ENCODE data around the gene GGA3.

Gene GGA3

DNA sequence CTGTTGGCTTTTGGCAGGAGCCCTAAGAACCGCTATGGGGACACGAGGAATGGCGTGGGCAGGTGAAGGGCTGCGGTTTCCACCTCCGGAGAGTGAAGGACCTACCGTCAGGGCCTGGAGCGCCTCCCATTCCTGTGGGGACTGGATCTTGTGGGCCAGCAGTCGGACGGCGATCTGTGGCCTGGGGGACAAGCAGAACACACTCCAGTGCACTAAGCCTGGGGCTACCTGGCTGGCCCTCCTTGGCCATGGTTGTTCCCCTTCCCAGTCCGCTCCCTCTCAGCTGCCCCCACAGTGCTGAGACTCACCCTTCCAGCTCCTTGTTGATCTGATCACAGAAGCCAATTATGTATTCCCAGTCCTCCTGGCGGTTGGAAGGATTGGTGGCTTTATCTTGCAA lies 15.0 kb downstream of the GGA3 start:
- Histone ChIP-seq H3K27me3 (ENCODE audit: control insufficient read depth in 2 of 2, insufficient read depth in 2 of 2, low read length in 2 of 2) (no peaks in the 10 kb centered on the region), H3K27ac (ENCODE audit: low read depth in 2 of 2, low read length in 2 of 2) (no peak overlapping the region), H3K4me3 (ENCODE audit: low read length in 2 of 2) (no peak overlapping the region), H3K9me3 (ENCODE audit: control insufficient read depth in 2 of 2, low read length in 2 of 2) (no peaks in the 10 kb centered on the region), H3K9ac (ENCODE audit: low read depth in 1 of 2, low read length in 2 of 2) (no peak overlapping the region), H3K4me1 (ENCODE audit: control insufficient read depth in 2 of 2, insufficient read depth in 2 of 2, low read length in 2 of 2) (peaks cover 4 to 13% of the 10 kb centered on the region in 2 donors), H3K36me3 (ENCODE audit: control insufficient read depth in 2 of 2, insufficient read depth in 2 of 2, low read length in 2 of 2) (peaks cover 50% of the 10 kb centered on the region in 2 donors)

DNA sequence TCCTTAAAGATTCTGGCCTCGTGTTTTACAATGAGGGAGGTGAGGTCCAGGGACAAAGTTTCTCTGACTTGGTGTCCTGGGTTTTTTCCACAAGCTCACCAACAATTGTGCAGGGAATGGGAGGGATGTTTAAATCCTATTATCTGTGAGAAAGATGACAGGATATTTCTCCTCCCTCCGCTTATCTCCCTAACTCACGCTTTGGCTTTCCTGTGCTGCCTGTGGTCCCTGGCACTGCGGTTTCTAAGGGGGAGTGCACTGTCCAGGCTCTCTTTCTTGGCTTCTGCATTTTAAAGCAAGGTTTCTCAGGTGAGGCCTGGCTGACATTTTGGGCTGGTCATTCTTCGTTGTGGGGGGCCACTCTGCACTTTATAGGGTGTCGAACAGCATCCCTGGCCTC lies 16.4 kb downstream of the GGA3 start:
- Histone ChIP-seq H3K36me3 (ENCODE audit: control insufficient read depth in 2 of 2, insufficient read depth in 2 of 2, low read length in 2 of 2) (peaks cover 63% of the 10 kb centered on the region in 2 donors), H3K9ac (ENCODE audit: low read depth in 1 of 2, low read length in 2 of 2) (no peak overlapping the region)

DNA sequence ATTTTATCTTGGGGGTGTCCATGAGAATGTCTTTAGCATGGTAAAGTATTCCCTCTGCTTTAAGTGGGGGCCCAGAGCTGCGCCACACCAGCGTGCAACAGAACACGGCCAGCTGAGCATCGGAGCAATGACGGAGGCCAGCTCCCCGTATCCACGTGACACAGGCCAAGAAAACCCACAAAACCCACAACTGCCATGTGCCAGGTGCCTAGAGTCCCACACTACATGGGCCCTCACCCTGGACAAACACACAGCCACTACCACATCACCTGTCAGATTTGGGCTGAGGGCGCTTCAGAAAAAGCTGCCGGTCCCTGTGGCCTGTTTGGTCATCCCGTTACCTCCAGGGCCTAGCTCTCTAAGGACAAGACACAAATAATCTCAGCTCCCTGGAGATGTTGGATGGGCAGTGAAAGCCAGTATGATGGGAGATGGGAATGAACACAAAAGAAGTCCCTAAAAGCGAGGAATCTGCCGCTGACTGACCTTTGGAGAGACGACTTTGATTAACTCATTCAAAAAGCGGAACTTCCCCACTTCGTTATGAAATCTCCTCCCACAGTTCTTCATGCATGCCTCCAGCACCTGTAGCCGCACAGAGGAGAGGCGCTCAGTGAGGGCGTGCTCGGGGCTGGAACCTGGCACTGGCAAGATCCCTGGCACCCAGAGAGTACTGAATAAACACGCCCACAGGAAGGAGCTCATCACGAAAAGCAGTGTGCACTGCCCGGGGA lies 17.1 kb downstream of the GGA3 start:
- Histone ChIP-seq H3K9ac (ENCODE audit: low read depth in 1 of 2, low read length in 2 of 2) (no peak overlapping the region), H3K4me3 (ENCODE audit: low read length in 2 of 2) (no peak overlapping the region), H3K9me3 (ENCODE audit: control insufficient read depth in 2 of 2, low read length in 2 of 2) (no peaks in the 10 kb centered on the region), H3K4me1 (ENCODE audit: control insufficient read depth in 2 of 2, insufficient read depth in 2 of 2, low read length in 2 of 2) (peaks cover 0 to 4% of the 10 kb centered on the region in 2 donors), H3K27ac (ENCODE audit: low read depth in 2 of 2, low read length in 2 of 2) (no peak overlapping the region), H3K36me3 (ENCODE audit: control insufficient read depth in 2 of 2, insufficient read depth in 2 of 2, low read length in 2 of 2) (peaks cover 65 to 69% of the 10 kb centered on the region in 2 donors), H3K27me3 (ENCODE audit: control insufficient read depth in 2 of 2, insufficient read depth in 2 of 2, low read length in 2 of 2) (no peaks in the 10 kb centered on the region)

More for the DNA sequence above, 16.4 kb downstream of the GGA3 start:
- no peak overlapping the region for H3K4me3 ChIP-seq (ENCODE audit: low read length in 2 of 2)
- peaks cover 2 to 10% of the 10 kb centered on the region in 2 donors for H3K4me1 ChIP-seq (ENCODE audit: control insufficient read depth in 2 of 2, insufficient read depth in 2 of 2, low read length in 2 of 2)
- H3K27me3 ChIP-seq (ENCODE audit: control insufficient read depth in 2 of 2, insufficient read depth in 2 of 2, low read length in 2 of 2): no peaks in the 10 kb centered on the region
- H3K27ac ChIP-seq (ENCODE audit: low read depth in 2 of 2, low read length in 2 of 2): no peak overlapping the region
- no peaks in the 10 kb centered on the region for H3K9me3 ChIP-seq (ENCODE audit: control insufficient read depth in 2 of 2, low read length in 2 of 2)

DNA sequence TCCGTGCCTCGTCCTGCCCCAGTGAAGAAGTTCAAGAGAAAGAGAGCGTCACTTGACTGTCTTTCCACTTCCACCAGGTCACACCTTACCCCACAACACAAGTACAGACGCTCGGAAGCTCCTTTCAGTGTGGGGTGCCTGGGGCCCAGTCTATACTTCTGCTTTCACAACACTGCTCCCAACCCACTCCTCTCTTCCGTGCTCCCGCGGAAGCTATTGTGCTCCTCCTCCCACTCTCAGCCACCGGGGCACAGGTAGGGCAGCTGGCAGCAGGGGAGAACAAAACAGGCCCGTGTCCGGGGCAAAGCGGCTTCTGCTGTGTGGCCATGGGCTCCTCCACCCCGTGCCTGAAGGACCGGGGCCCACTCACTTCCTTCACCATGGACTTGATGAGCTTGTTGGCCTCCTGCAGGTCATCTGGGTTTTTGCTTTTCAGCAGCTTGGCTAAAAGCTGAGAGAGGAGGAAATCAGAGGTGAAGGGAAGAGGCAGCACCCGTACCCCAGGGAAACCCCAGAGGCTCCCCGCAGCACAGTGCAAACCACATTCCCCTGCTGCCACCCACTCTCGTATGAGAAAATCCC lies 18.9 kb downstream of the GGA3 start:
- H3K27ac ChIP-seq (ENCODE audit: low read depth in 2 of 2, low read length in 2 of 2): peak overlapping the region in 1 of 2 donors; percentile 38

DNA sequence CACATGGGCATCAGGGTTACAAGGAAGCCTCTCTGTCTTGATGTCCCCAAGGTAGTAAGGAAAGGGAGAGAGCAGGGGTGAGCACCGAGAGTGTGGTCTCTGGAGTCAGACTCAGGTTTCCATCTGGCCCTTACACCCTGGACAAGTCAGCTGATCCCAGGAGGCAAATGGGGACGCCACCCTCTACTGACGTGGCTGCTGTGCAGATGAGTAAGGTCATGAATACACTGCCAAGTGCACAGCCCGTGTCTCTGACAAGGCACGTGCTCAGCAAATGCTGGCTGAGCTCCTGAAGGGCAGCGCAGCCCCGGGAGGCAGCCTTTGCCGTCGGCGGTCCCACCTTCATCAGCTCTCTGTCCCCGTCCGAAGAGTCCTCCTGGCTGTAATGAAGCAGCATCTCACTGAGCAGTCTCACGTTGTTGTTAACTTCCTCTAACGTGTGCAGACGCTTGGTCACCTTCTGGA lies 19.4 kb downstream of the GGA3 start:
- Histone ChIP-seq H3K4me3 (ENCODE audit: low read length in 2 of 2) (no peak overlapping the region), H3K27ac (ENCODE audit: low read depth in 2 of 2, low read length in 2 of 2) (peak overlapping the region in 1 of 2 donors; percentile 38), H3K9me3 (ENCODE audit: control insufficient read depth in 2 of 2, low read length in 2 of 2) (no peaks in the 10 kb centered on the region), H3K36me3 (ENCODE audit: control insufficient read depth in 2 of 2, insufficient read depth in 2 of 2, low read length in 2 of 2) (peaks cover 86 to 88% of the 10 kb centered on the region in 2 donors), H3K27me3 (ENCODE audit: control insufficient read depth in 2 of 2, insufficient read depth in 2 of 2, low read length in 2 of 2) (no peaks in the 10 kb centered on the region), H3K9ac (ENCODE audit: low read depth in 1 of 2, low read length in 2 of 2) (peak overlapping the region in 1 of 2 donors; percentile 14), H3K4me1 (ENCODE audit: control insufficient read depth in 2 of 2, insufficient read depth in 2 of 2, low read length in 2 of 2) (peaks cover 0 to 4% of the 10 kb centered on the region in 2 donors)

More for the DNA sequence above, 18.9 kb downstream of the GGA3 start:
- Histone ChIP-seq H3K27me3 (ENCODE audit: control insufficient read depth in 2 of 2, insufficient read depth in 2 of 2, low read length in 2 of 2) (no peaks in the 10 kb centered on the region), H3K4me1 (ENCODE audit: control insufficient read depth in 2 of 2, insufficient read depth in 2 of 2, low read length in 2 of 2) (peaks cover 0 to 4% of the 10 kb centered on the region in 2 donors), H3K9ac (ENCODE audit: low read depth in 1 of 2, low read length in 2 of 2) (peak overlapping the region in 1 of 2 donors; percentile 14), H3K36me3 (ENCODE audit: control insufficient read depth in 2 of 2, insufficient read depth in 2 of 2, low read length in 2 of 2) (peaks cover 81 to 82% of the 10 kb centered on the region in 2 donors), H3K4me3 (ENCODE audit: low read length in 2 of 2) (no peak overlapping the region), H3K9me3 (ENCODE audit: control insufficient read depth in 2 of 2, low read length in 2 of 2) (no peaks in the 10 kb centered on the region)

DNA sequence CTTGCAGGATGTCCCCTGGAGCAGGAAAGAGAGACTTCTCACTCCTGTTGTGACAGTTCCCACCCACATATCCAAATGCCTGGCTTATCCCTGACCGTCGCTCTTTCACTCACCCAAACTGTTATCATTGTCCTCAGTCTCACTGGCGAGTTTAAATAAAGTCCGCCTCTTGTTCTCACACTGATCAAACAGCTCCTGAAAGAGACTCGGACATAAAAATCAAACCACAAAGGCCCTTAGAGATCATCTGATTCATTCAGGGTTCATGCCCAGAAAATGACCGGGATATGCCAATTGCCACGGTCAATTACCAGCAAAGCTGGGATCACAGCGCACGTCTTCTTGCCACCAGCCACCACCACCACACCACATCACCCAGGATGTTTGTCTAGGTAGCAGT lies 19.9 kb downstream of the GGA3 start:
- H3K9me3 ChIP-seq (ENCODE audit: control insufficient read depth in 2 of 2, low read length in 2 of 2): no peaks in the 10 kb centered on the region
- H3K4me3 ChIP-seq (ENCODE audit: low read length in 2 of 2): no peak overlapping the region
- H3K27ac ChIP-seq (ENCODE audit: low read depth in 2 of 2, low read length in 2 of 2): no peak overlapping the region
- H3K27me3 ChIP-seq (ENCODE audit: control insufficient read depth in 2 of 2, insufficient read depth in 2 of 2, low read length in 2 of 2): no peaks in the 10 kb centered on the region
- H3K36me3 ChIP-seq (ENCODE audit: control insufficient read depth in 2 of 2, insufficient read depth in 2 of 2, low read length in 2 of 2): peaks cover 89 to 90% of the 10 kb centered on the region in 2 donors
- H3K9ac ChIP-seq (ENCODE audit: low read depth in 1 of 2, low read length in 2 of 2): no peak overlapping the region
- peaks cover 0 to 4% of the 10 kb centered on the region in 2 donors for H3K4me1 ChIP-seq (ENCODE audit: control insufficient read depth in 2 of 2, insufficient read depth in 2 of 2, low read length in 2 of 2)

DNA sequence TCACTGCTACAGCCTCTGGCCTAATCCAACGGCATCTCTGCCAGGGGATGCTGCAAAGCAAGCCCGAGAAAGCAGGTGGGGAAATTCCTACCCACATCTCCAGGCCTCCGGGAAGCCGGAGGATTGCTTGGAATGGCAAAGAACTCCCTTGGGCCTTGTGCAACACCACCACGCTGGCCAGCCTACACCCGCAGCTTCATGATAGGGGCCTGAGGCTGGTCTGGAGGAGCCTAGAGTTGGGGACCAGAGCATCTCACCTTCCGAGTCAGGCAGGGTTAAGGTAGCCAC lies 20.3 kb downstream of the GGA3 start:
- H3K4me1 ChIP-seq (ENCODE audit: control insufficient read depth in 2 of 2, insufficient read depth in 2 of 2, low read length in 2 of 2): peaks cover 0 to 4% of the 10 kb centered on the region in 2 donors
- H3K4me3 ChIP-seq (ENCODE audit: low read length in 2 of 2): no peak overlapping the region
- H3K27me3 ChIP-seq (ENCODE audit: control insufficient read depth in 2 of 2, insufficient read depth in 2 of 2, low read length in 2 of 2): no peaks in the 10 kb centered on the region
- no peaks in the 10 kb centered on the region for H3K9me3 ChIP-seq (ENCODE audit: control insufficient read depth in 2 of 2, low read length in 2 of 2)
- H3K9ac ChIP-seq (ENCODE audit: low read depth in 1 of 2, low read length in 2 of 2): no peak overlapping the region
- peaks cover 89% of the 10 kb centered on the region in 2 donors for H3K36me3 ChIP-seq (ENCODE audit: control insufficient read depth in 2 of 2, insufficient read depth in 2 of 2, low read length in 2 of 2)
- no peak overlapping the region for H3K27ac ChIP-seq (ENCODE audit: low read depth in 2 of 2, low read length in 2 of 2)

DNA sequence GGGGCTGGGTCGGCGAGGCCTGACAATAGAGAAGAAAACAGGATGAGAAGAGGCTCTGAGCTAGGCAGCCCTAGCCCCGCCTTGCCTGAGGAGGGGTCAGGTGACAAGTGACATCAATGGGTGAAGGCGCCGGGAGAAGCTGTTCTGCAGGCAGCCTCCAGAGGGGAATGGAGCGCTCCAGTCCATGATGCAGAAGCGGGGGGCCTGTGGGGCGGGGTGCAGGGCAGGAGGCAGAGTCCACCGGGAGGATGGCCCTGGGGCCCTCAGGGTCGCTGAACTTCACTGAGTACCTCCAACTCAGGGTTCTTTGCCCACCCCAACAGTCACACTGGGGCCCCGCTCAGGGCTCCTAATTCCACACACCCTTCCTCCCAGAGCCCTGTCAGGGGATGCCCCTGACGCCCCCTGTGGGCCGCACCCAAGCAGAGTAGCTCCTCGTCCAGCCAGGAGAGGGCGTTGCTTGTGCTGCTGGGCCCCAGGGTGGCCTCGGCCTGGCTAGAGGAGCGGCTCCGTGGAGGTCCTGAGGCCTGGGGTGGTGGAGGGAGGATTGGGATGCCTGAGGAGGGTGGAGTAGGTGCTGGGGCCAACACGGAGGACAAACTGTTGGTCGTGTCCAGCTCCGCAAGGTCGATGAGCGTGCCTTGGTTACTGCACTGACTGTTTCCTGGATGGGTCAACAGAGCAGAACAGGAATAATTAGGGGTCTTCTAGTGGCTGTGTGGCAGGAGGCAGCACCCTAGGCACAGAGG lies 20.8 kb downstream of the GGA3 start:
- Histone ChIP-seq H3K27me3 (ENCODE audit: control insufficient read depth in 2 of 2, insufficient read depth in 2 of 2, low read length in 2 of 2) (no peaks in the 10 kb centered on the region), H3K9ac (ENCODE audit: low read depth in 1 of 2, low read length in 2 of 2) (no peak overlapping the region), H3K36me3 (ENCODE audit: control insufficient read depth in 2 of 2, insufficient read depth in 2 of 2, low read length in 2 of 2) (peaks cover 86 to 88% of the 10 kb centered on the region in 2 donors), H3K4me3 (ENCODE audit: low read length in 2 of 2) (no peak overlapping the region), H3K9me3 (ENCODE audit: control insufficient read depth in 2 of 2, low read length in 2 of 2) (no peaks in the 10 kb centered on the region), H3K27ac (ENCODE audit: low read depth in 2 of 2, low read length in 2 of 2) (no peak overlapping the region), H3K4me1 (ENCODE audit: control insufficient read depth in 2 of 2, insufficient read depth in 2 of 2, low read length in 2 of 2) (peaks cover 0 to 4% of the 10 kb centered on the region in 2 donors)

DNA sequence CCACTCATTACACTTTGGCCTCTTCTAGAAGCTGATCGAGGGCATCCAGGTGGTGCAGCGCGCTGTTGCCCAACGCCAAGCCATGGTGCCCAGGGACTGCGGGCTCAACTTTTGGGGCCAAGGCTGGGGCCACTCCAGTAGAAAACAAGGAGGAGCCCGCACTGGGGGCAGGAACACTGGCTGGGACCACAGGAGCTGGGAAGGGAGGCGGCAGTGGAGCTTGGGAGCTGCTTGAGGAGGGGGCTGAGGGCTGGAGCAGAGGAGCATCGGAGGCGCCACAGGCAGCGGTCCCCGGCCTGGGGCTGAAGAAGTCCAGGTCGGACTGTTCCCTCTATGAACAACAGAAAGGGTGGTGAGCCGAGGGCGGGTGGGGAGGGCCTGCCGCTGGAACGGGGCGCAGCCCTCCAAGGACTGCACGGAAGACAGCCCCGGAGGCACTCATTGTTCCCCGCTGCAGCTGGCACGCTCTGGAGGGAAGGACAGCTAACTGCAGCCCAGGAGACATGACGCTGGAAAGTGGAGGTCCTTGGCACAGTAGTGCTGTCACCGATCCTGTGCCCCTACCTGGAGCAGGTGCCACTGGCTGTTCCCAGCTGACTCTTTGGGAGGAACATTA lies 21.5 kb downstream of the GGA3 start:
- no peak overlapping the region for H3K9ac ChIP-seq (ENCODE audit: low read depth in 1 of 2, low read length in 2 of 2)
- H3K27ac ChIP-seq (ENCODE audit: low read depth in 2 of 2, low read length in 2 of 2): no peak overlapping the region

DNA sequence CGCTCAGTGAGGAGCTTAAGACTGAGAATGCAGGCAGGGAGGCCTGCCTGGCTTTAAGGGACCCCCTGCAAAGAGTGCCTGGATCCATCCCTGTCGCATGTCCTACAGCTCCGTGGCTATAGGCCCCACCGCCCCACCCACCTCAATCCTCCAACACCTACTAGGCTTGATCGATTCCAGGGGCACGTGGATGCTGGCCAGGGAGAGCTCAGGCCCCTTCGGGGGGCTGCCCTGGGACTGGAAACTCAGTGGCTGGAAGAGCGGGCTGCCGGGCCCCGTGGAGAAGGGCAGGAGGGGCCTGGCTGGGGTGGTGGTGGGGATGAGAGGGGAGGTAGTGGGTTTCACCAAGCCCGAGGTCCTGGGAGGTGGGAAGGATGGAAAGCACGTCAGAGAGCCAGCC lies 22.2 kb downstream of the GGA3 start:
- Histone ChIP-seq H3K27me3 (ENCODE audit: control insufficient read depth in 2 of 2, insufficient read depth in 2 of 2, low read length in 2 of 2) (no peaks in the 10 kb centered on the region), H3K36me3 (ENCODE audit: control insufficient read depth in 2 of 2, insufficient read depth in 2 of 2, low read length in 2 of 2) (peaks cover 88 to 90% of the 10 kb centered on the region in 2 donors), H3K9ac (ENCODE audit: low read depth in 1 of 2, low read length in 2 of 2) (no peak overlapping the region), H3K4me1 (ENCODE audit: control insufficient read depth in 2 of 2, insufficient read depth in 2 of 2, low read length in 2 of 2) (no peaks in the 10 kb centered on the region), H3K27ac (ENCODE audit: low read depth in 2 of 2, low read length in 2 of 2) (no peak overlapping the region), H3K4me3 (ENCODE audit: low read length in 2 of 2) (no peak overlapping the region), H3K9me3 (ENCODE audit: control insufficient read depth in 2 of 2, low read length in 2 of 2) (no peaks in the 10 kb centered on the region)

More for the DNA sequence above, 21.5 kb downstream of the GGA3 start:
- Histone ChIP-seq H3K4me1 (ENCODE audit: control insufficient read depth in 2 of 2, insufficient read depth in 2 of 2, low read length in 2 of 2) (peaks cover 0 to 3% of the 10 kb centered on the region in 2 donors), H3K4me3 (ENCODE audit: low read length in 2 of 2) (no peak overlapping the region), H3K36me3 (ENCODE audit: control insufficient read depth in 2 of 2, insufficient read depth in 2 of 2, low read length in 2 of 2) (peaks cover 86 to 87% of the 10 kb centered on the region in 2 donors), H3K9me3 (ENCODE audit: control insufficient read depth in 2 of 2, low read length in 2 of 2) (no peaks in the 10 kb centered on the region), H3K27me3 (ENCODE audit: control insufficient read depth in 2 of 2, insufficient read depth in 2 of 2, low read length in 2 of 2) (no peaks in the 10 kb centered on the region)
